Neural progenitor cell (in vitro differentiated cells): Measurements from ENCODE around the gene TNK2. TPM values are rescaled to one million over a fixed set of nuclear protein-coding genes. Genes with fewer than 3 reads are reported as not detected.

Experiments used
- DNase-seq: peaks from one replicate; pipeline ENCODE4 v3.0.0-alpha.2; 2016; ENCODE audit warnings: low spot score
- H2AFZ ChIP-seq: fragments of 200-600 bp; sonication (generic); replicated peaks from 2 replicates; pipeline ENCODE4 v1.6.1; 2016; ENCODE audit warnings: antibody characterized with exemption
- H3F3A ChIP-seq: fragments of 200-600 bp; sonication (generic); 2 replicates; pipeline ENCODE4 v1.6.1; 2016; ENCODE audit warnings: antibody characterized with exemption, low read depth
- H3K27ac ChIP-seq: fragments of 200-600 bp; sonication (generic); 2 replicates; pipeline ENCODE4 v1.5.1; 2016; ENCODE audit warnings: mild to moderate bottlenecking
- H3K27me3 ChIP-seq: fragments of 200-600 bp; sonication (generic); 2 replicates; pipeline ENCODE4 v1.6.1; 2016; ENCODE audit warnings: mild to moderate bottlenecking, moderate library complexity
- H3K36me3 ChIP-seq: fragments of 200-600 bp; sonication (generic); 2 replicates; pipeline ENCODE4 v1.5.1; 2016
- H3K4me1 ChIP-seq: fragments of 200-600 bp; sonication (generic); 2 replicates; pipeline ENCODE4 v1.6.1; 2016; ENCODE audit warnings: mixed run types
- H3K4me2 ChIP-seq: fragments of 200-600 bp; sonication (generic); 2 replicates; pipeline ENCODE4 v1.6.1; 2016
- H3K4me3 ChIP-seq: fragments of 200-600 bp; sonication (generic); 2 replicates; pipeline ENCODE4 v1.5.1; 2016
- H3K79me2 ChIP-seq: fragments of 200-600 bp; sonication (generic); 2 replicates; pipeline ENCODE4 v1.6.1; 2016; ENCODE audit warnings: low read depth
- H3K9ac ChIP-seq: fragments of 200-600 bp; sonication (generic); 2 replicates; pipeline ENCODE4 v1.6.1; 2016
- H3K9me3 ChIP-seq: fragments of 200-600 bp; sonication (generic); 2 replicates; pipeline ENCODE4 v1.5.1; 2016; ENCODE audit warnings: low read depth
- H4K20me1 ChIP-seq: fragments of 200-600 bp; sonication (generic); 2 replicates; pipeline ENCODE4 v1.6.1; 2016; ENCODE audit warnings: low read depth
- H3K27ac Mint-ChIP-seq: 3 replicates; pipeline ENCODE4 v1.8.0; 2021; ENCODE audit warnings: mixed read lengths
- H3K27me3 Mint-ChIP-seq: 2 replicates; pipeline ENCODE4 v1.8.0; 2022; ENCODE audit warnings: low read depth, mild to moderate bottlenecking, inconsistent platforms, moderate library complexity, mixed read lengths; ENCODE audit not compliant: insufficient read depth
- H3K36me3 Mint-ChIP-seq: 3 replicates; pipeline ENCODE4 v1.8.0; 2021; ENCODE audit warnings: mixed read lengths
- H3K4me1 Mint-ChIP-seq: 3 replicates; pipeline ENCODE4 v1.8.0; 2021; ENCODE audit warnings: mixed read lengths
- H3K4me3 Mint-ChIP-seq: 3 replicates; pipeline ENCODE4 v1.8.0; 2021; ENCODE audit warnings: mild to moderate bottlenecking, moderate library complexity, mixed read lengths
- H3K9me3 Mint-ChIP-seq: 3 replicates; pipeline ENCODE4 v1.8.0; 2020; ENCODE audit warnings: mixed read lengths
- EZH2 ChIP-seq: fragments of 200-600 bp; sonication (generic); IDR thresholded peaks from 2 replicates; pipeline ENCODE4 v1.6.1; 2017; ENCODE audit warnings: antibody characterized with exemption, mild to moderate bottlenecking, moderate library complexity
- EZH2phosphoT487 ChIP-seq: fragments of 200-600 bp; sonication (generic); IDR thresholded peaks from 2 replicates; pipeline ENCODE4 v1.6.1; 2017; ENCODE audit warnings: antibody characterized with exemption
- total RNA-seq: library from RNA; depleted of rRNA; stranded (reverse); fragments of >200 nt; gene quantifications from 2 replicates; pipeline ENCODE4 v1.2.3, GENCODE V29; 2015; ENCODE audit warnings: low replicate concordance
- TF ChIP-seq, protein P1 (sequence below): fragments of 200-600 bp; sonication (generic); IDR thresholded peaks from 2 replicates; pipeline ENCODE4 v1.5.1; 2017; ENCODE audit warnings: antibody characterized with exemption, mild to moderate bottlenecking

Gene TNK2
- total RNA-seq, 1 donor from 2014 or later = 5.4 TPM

GRCh38 chr3:195853996-195854395, 54.4 kb downstream of the TNK2 start:
- no peak for DNase-seq
- peaks cover 9% of the 10 kb centered on the region for H3K4me1 Mint-ChIP-seq
- Histone ChIP-seq H3K4me3 (no peak overlapping the region), H2AFZ (no peak overlapping the region), H3K9me3 (no peaks in the 10 kb centered on the region), H3F3A (peaks cover 2% of the 10 kb centered on the region), H3K79me2 (no peaks in the 10 kb centered on the region), H3K27ac (no peak overlapping the region), H4K20me1 (no peaks in the 10 kb centered on the region), H3K9ac (no peak overlapping the region), H3K4me2 (no peak overlapping the region), H3K4me1 (no peaks in the 10 kb centered on the region), H3K36me3 (no peaks in the 10 kb centered on the region), H3K27me3 (no peaks in the 10 kb centered on the region)
- peaks cover 7% of the 10 kb centered on the region for H3K27me3 Mint-ChIP-seq
- no peaks in the 10 kb centered on the region for H3K36me3 Mint-ChIP-seq
- H3K4me3 Mint-ChIP-seq = no peak overlapping the region
- H3K27ac Mint-ChIP-seq = no peak overlapping the region
- TF ChIP-seq, protein P1, sequence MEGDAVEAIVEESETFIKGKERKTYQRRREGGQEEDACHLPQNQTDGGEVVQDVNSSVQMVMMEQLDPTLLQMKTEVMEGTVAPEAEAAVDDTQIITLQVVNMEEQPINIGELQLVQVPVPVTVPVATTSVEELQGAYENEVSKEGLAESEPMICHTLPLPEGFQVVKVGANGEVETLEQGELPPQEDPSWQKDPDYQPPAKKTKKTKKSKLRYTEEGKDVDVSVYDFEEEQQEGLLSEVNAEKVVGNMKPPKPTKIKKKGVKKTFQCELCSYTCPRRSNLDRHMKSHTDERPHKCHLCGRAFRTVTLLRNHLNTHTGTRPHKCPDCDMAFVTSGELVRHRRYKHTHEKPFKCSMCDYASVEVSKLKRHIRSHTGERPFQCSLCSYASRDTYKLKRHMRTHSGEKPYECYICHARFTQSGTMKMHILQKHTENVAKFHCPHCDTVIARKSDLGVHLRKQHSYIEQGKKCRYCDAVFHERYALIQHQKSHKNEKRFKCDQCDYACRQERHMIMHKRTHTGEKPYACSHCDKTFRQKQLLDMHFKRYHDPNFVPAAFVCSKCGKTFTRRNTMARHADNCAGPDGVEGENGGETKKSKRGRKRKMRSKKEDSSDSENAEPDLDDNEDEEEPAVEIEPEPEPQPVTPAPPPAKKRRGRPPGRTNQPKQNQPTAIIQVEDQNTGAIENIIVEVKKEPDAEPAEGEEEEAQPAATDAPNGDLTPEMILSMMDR = no peak
- TF ChIP-seq EZH2phosphoT487 = no peak
- no peak for TF ChIP-seq EZH2
- H3K9me3 Mint-ChIP-seq = no peaks in the 10 kb centered on the region

GRCh38 chr3:195853036-195853435, 55.3 kb downstream of the TNK2 start:
- no peaks in the 10 kb centered on the region for H3K9me3 ChIP-seq
- H3K36me3 ChIP-seq = no peaks in the 10 kb centered on the region
- no peaks in the 10 kb centered on the region for H4K20me1 ChIP-seq
- no peak overlapping the region for H3K27ac ChIP-seq
- H3K79me2 ChIP-seq = no peaks in the 10 kb centered on the region
- H3F3A ChIP-seq = no peaks in the 10 kb centered on the region
- H3K9ac ChIP-seq = no peak overlapping the region
- no peak overlapping the region for H3K4me3 ChIP-seq
- TF ChIP-seq EZH2phosphoT487 (no peak), EZH2 (no peak)
- TF ChIP-seq, protein P1 = no peak
- H3K9me3 Mint-ChIP-seq = no peaks in the 10 kb centered on the region
- peaks cover 9% of the 10 kb centered on the region for H3K4me1 Mint-ChIP-seq
- no peak for DNase-seq
- no peak overlapping the region for H3K4me3 Mint-ChIP-seq
- no peak overlapping the region for H2AFZ ChIP-seq
- H3K4me1 ChIP-seq = no peaks in the 10 kb centered on the region
- H3K27me3 ChIP-seq = no peaks in the 10 kb centered on the region
- no peaks in the 10 kb centered on the region for H3K36me3 Mint-ChIP-seq
- H3K4me2 ChIP-seq = no peak overlapping the region
- no peak overlapping the region for H3K27ac Mint-ChIP-seq
- H3K27me3 Mint-ChIP-seq = peaks cover 5% of the 10 kb centered on the region

DNA sequence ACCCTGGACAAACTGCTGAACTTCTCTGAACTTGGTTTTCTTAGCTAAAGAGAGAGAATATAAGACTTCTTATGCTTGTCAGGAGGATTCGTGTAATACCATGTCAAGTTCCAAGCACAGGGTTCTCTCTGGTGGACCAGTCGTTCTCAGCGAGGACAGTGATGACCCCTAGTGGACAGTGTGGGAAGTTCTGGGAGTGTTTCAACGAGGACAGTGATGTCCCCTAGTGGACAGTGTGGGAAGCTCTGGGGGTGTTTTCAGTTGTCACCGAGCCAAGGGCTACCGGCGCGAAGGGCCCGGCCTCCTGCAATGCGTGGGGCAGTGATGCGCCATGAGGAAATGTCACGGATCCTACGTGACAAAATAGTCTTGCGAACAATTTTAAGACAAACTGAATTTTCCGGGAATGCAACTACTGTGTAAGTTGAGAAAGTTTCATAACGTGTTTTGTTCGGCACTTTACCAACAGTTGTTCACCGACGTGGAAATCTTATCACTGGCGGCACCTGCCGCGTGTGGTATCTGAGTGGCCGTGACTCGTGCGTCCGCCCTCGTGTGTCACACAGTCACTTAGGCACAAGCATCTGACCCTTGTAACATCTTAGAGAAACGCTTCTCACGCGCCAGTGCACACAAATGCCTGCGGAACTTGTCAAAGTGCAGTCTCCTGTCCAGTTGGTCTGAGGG, 57.4 kb downstream of the TNK2 start:
- Mint-ChIP-seq H3K27ac (no peak overlapping the region), H3K36me3 (no peaks in the 10 kb centered on the region), H3K4me1 (peaks cover 9% of the 10 kb centered on the region), H3K4me3 (no peak overlapping the region), H3K27me3 (peaks cover 6% of the 10 kb centered on the region), H3K9me3 (peaks cover 3% of the 10 kb centered on the region)
- no peaks in the 10 kb centered on the region for H4K20me1 ChIP-seq
- peak; percentile 93 for DNase-seq
- H2AFZ ChIP-seq = no peak overlapping the region
- H3K9me3 ChIP-seq = no peaks in the 10 kb centered on the region
- TF ChIP-seq, protein P1 = peak; percentile 100
- TF ChIP-seq EZH2phosphoT487 (no peak), EZH2 (no peak)
- no peak overlapping the region for H3K9ac ChIP-seq
- H3K36me3 ChIP-seq = no peaks in the 10 kb centered on the region
- no peaks in the 10 kb centered on the region for H3K79me2 ChIP-seq
- H3K27ac ChIP-seq = no peak overlapping the region
- no peaks in the 10 kb centered on the region for H3F3A ChIP-seq
- H3K4me1 ChIP-seq = no peaks in the 10 kb centered on the region
- no peak overlapping the region for H3K4me3 ChIP-seq
- H3K4me2 ChIP-seq = no peak overlapping the region
- no peaks in the 10 kb centered on the region for H3K27me3 ChIP-seq
